NB4 (cell line): ENCODE data around the gene SPIRE2.
A peak's percentile ranks its signal among the peaks of the same experiment; 100 is the strongest.

Experiments
- DNase-seq: peaks from one replicate; pipeline ENCODE4 v3.0.0; 2010; ENCODE audit warnings: low read depth
- H3K4me3 ChIP-seq: one replicate; pipeline ENCODE4 v1.5.1; 2011; ENCODE audit warnings: mild to moderate bottlenecking, low read depth, low read length, moderate library complexity
- MYC ChIP-seq: IDR thresholded peaks from 2 replicates; pipeline ENCODE4 v1.6.1; 2011; ENCODE audit warnings: low read depth, low read length
- POLR2A ChIP-seq: IDR thresholded peaks from 2 replicates; pipeline ENCODE4 v1.6.1; 2011; ENCODE audit warnings: mild to moderate bottlenecking; ENCODE audit not compliant: insufficient read length; ENCODE audit errors: extremely low read depth
- TF ChIP-seq, protein P1 (sequence below): IDR thresholded peaks from one replicate; pipeline ENCODE4 v1.5.1; 2012; ENCODE audit warnings: low read depth, low read length
- TF ChIP-seq, protein P2 (sequence below): IDR thresholded peaks from 2 replicates; pipeline ENCODE4 v1.6.1; 2011; ENCODE audit warnings: low read depth, low read length

The SPIRE2 gene

DNA sequence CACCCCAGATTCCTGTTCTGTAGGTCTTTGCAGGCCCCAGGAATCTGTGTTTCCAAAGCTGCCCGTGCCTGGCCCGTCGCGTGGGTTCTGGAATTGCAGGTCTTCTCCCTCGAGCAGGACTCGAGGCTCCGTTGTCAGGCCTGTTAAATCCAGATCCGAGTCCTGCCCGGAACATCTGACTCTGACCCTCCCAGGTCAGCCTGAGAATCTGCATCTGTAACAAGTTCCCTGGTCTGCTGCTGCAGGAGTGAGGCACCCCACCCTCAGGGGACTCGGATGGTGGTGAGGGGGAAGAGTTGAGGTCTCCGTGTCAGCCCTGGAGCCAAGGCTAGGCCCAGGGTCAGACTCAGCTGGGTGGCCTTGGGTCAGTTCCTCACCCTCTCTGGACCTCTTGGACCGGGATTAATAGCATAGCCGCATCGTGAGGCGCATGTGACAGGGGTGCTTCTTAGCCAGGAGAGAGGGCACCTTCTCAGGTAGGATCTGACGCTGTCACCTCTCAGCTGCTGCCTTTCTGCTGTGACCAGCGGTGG, 8.8 kb downstream of the SPIRE2 start:
- DNase-seq = no peak
- TF ChIP-seq POLR2A (no peak), MYC (no peak)
- TF ChIP-seq, protein P1, sequence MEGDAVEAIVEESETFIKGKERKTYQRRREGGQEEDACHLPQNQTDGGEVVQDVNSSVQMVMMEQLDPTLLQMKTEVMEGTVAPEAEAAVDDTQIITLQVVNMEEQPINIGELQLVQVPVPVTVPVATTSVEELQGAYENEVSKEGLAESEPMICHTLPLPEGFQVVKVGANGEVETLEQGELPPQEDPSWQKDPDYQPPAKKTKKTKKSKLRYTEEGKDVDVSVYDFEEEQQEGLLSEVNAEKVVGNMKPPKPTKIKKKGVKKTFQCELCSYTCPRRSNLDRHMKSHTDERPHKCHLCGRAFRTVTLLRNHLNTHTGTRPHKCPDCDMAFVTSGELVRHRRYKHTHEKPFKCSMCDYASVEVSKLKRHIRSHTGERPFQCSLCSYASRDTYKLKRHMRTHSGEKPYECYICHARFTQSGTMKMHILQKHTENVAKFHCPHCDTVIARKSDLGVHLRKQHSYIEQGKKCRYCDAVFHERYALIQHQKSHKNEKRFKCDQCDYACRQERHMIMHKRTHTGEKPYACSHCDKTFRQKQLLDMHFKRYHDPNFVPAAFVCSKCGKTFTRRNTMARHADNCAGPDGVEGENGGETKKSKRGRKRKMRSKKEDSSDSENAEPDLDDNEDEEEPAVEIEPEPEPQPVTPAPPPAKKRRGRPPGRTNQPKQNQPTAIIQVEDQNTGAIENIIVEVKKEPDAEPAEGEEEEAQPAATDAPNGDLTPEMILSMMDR = no peak
- TF ChIP-seq, protein P2, sequence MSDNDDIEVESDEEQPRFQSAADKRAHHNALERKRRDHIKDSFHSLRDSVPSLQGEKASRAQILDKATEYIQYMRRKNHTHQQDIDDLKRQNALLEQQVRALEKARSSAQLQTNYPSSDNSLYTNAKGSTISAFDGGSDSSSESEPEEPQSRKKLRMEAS = no peak
- peak overlapping the region; percentile 23 for H3K4me3 ChIP-seq

DNA sequence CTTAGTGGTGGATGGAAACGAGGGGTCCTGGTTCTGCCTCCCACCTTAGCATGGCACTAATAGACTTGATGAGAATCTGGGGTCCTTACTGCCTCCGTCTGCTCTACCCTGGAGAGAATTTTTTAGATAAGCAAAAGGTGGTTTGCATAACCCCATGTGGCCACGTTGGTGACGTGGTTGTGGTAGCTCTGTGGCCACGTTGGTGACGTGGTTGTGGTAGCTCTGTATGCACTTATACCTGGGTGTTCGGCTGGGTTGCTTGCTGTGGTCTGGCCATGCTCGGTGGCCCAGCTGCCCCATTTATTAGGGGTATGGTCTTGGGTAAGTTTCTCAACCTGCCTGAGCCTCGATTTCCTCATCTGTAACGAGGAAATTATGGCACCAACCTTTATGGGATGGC, 13.0 kb downstream of the SPIRE2 start:
- DNase-seq = peak; percentile 40
- H3K4me3 ChIP-seq = no peak overlapping the region
- TF ChIP-seq, protein P2 = no peak
- TF ChIP-seq MYC (no peak), POLR2A (no peak)
- TF ChIP-seq, protein P1 = no peak

DNA sequence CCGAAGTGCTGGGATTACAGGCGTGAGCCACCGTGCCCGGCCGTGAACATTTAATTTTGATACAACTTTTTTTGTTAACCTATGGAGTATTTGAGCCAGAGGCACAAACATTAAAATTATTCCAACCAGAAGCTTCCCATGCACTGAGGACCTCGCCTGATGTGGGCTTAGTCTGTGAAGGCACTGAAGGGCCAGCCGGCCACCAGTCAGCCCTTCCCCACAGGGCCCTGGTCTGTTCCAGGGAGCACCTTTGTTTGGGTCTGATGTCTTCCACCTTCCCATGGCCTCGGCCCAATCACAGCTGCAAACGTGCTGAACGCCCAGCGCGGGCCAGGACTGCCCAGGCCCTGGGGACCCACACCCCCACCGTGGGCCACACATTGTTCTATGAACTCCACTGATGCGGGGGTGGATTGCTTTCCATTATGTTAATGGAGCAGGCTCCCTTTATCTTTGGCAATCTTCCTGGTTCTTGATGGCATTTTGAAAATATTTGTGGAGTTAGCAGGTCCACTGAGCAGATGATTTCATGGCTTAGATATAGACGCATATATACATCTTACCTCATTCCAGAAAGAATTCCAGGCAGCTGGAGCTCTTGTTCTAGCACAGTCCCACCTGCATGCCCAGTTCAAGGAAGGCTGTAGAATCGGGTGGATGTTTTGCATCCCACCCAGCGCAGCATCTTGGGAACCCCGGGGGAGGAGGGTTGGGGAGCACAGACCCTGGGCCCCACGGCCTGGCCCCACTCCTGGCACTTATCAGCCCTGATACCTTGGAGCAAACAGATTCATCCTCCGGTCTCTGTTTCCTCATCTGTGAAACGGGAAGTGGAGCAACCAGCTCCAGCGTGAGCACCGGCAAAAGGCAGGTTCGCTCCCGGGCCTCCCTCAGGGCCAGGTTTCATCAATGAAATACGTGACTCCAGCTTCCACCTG, 14.5 kb downstream of the SPIRE2 start:
- TF ChIP-seq MYC = no peak
- TF ChIP-seq, protein P2 = no peak
- TF ChIP-seq, protein P1 = no peak
- no peak for TF ChIP-seq POLR2A
- H3K4me3 ChIP-seq = no peak overlapping the region
- DNase-seq = peak; percentile 31

DNA sequence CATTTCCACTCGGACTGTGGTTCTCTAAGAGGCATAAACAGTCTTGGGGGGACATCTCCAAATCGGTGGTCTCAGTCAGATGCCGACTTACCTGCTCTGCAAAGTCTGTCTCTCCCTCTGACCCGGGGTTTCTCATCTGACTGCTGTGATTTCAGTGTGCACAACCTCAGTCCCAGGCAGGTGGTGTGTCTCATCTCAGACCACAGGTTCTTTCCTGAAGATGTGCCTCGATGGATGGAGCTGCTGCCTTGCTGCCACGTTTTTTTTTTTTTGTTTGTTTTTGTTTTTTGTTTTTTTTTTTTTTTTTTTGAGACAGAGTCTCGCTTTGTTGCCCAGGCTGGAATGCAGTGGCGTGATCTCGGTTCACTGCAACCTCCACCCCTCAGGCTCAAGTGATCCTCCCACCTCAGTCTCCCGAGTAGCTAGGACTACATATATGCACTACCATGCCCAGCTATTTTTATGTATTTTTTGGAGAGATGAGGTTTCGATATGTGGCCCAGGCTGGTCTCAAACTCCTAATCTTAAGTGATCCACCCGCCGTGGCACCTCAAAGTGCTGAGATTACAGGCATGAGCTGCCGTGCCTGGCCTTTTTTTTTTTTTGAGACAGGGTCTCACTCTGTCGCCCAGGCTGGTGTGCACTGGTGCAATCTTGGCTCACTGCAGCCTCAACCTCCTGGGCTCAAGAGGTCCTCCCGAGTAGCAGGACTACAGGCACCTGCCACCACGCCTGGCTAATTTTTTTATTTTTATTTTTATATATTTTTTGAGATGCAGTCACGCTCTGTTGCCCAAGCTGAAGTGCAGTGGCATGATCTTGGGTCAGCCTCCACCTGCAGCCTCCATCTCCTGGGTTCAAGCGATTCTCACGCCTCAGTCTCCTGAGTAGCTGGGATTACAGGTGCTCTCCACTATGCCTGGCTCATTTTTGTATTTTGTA, 15.4 kb downstream of the SPIRE2 start:
- TF ChIP-seq, protein P2 = no peak
- TF ChIP-seq, protein P1 = no peak
- TF ChIP-seq MYC (no peak), POLR2A (no peak)
- no peak for DNase-seq
- no peak overlapping the region for H3K4me3 ChIP-seq

DNA sequence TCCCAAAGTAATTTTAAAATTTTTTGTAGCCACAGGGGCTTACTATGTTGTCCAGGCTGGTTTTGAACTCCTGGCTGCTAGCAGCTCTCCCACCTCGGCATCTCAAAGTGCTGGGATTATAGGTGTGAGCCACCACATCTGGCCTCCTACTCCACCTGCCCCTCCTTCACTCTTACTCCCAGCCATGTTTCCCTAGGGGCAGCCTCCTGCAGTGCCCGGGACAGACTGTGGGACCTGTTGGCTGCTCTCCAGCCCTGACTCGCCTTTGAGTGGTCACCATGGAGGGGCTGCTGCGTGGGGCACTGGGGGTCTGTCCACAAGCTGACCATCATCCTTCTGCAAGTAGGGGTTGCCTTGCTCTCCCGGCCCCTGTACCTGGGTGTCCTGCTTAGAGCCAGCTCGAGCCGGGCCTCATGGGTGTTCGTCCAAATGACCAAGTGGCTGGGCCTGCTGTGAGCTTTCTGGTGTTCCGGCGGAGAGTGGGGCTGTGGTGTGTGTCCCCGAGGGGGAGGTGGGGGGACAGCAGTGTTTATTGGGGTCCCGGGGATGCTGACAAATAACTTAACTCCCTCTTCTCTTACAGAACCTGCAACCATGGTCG, 16.6 kb downstream of the SPIRE2 start:
- TF ChIP-seq MYC (no peak), POLR2A (no peak)
- TF ChIP-seq, protein P1 = no peak
- TF ChIP-seq, protein P2 = no peak

More for the DNA sequence above, 16.6 kb downstream of the SPIRE2 start:
- DNase-seq = no peak
- H3K4me3 ChIP-seq = no peak overlapping the region
